MCF 10A (cell line): ENCODE measurements around the gene SELENOI. TPM values are rescaled to one million over a fixed set of nuclear protein-coding genes. Genes with fewer than 3 reads are reported as not detected.

ENCODE experiments used
- BruUV-seq: library from RNA; stranded (reverse); fragments of 400-500 nt; replicated peaks from 2 replicates; lab custom pipeline; 2021; lab: Mats Ljungman, UMichigan
- CTCF ChIA-PET: fragments of 300-600 bp; sonication (Branson Sonifier 250); formaldehyde crosslinking; extraction: SDS; loops from one replicate; lab custom pipeline; 2021; ENCODE audit warnings: antibody characterized with exemption, inconsistent platforms; lab: Yijun Ruan, JAX
- POLR2A ChIA-PET: fragments of 300-600, 350-650 bp; sonication (Branson Sonifier 250); formaldehyde crosslinking; extraction: SDS; loops from one replicate; lab custom pipeline; 2020; ENCODE audit warnings: antibody characterized with exemption, inconsistent platforms; lab: Yijun Ruan, JAX
- DNase-seq: peaks from one replicate; pipeline ENCODE4 v3.0.0-alpha.2; 2018; ENCODE audit not compliant: unreplicated experiment
- H3K27ac Mint-ChIP-seq: one replicate; pipeline ENCODE4 v1.8.0; 2022; ENCODE audit warnings: mild to moderate bottlenecking, low read depth, mixed read lengths; ENCODE audit not compliant: unreplicated experiment
- H3K27me3 Mint-ChIP-seq: one replicate; pipeline ENCODE4 v1.8.0; 2022; ENCODE audit warnings: mixed read lengths; ENCODE audit not compliant: insufficient read depth, unreplicated experiment
- H3K36me3 Mint-ChIP-seq: one replicate; pipeline ENCODE4 v1.8.0; 2022; ENCODE audit warnings: mild to moderate bottlenecking, moderate library complexity, mixed read lengths; ENCODE audit not compliant: insufficient read depth, unreplicated experiment
- H3K4me1 Mint-ChIP-seq: one replicate; pipeline ENCODE4 v1.8.0; 2022; ENCODE audit warnings: mixed read lengths; ENCODE audit not compliant: insufficient read depth, unreplicated experiment
- H3K4me3 Mint-ChIP-seq: one replicate; pipeline ENCODE4 v1.8.0; 2022; ENCODE audit warnings: mild to moderate bottlenecking, moderate library complexity, mixed read lengths; ENCODE audit not compliant: unreplicated experiment
- H3K9me3 Mint-ChIP-seq: one replicate; pipeline ENCODE4 v1.8.0; 2022; ENCODE audit warnings: mixed read lengths; ENCODE audit not compliant: unreplicated experiment
- CTCF ChIP-seq: fragments of 200-600 bp; IDR thresholded peaks from one replicate; pipeline ENCODE4 v1.8.0; 2022; ENCODE audit warnings: antibody characterized with exemption, mild to moderate bottlenecking; ENCODE audit not compliant: unreplicated experiment
- intact Hi-C: fragments of 100-400 bp; cut with micrococcal nuclease; formaldehyde crosslinking; loops from 2 replicates; pipeline ENCODE4 v1.14.1; 2022
- total RNA-seq: library from RNA; stranded (reverse); gene quantifications from 2 replicates; pipeline ENCODE4 v1.2.3, GENCODE V29; 2022

SELENOI gene
- total RNA-seq, 1 experiment from 2014 or later = 51.0 TPM

DNA sequence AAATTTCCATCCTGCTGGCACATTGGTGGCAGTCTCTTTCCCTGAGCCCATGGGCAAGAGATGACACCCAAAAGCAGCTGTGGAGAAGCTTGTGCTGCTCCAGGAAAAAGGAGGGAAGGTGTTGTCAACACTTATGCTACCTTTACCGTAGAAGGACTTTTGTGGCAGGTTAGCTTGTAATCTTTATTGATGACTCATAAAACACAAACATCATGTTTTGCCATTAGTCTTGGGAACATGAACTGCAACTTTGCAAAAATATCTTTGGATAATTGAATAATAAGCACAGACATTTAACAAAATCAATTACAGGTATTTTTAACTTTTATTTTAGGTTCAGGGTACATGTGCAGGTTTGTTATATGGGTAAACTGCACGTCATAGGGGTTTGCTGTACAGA lies 89.2 kb downstream of the SELENOI start:
- Mint-ChIP-seq H3K4me3 (no peak overlapping the region), H3K36me3 (peaks cover 5% of the 10 kb centered on the region), H3K27me3 (peaks cover 11% of the 10 kb centered on the region), H3K4me1 (no peaks in the 10 kb centered on the region), H3K27ac (no peak overlapping the region), H3K9me3 (no peaks in the 10 kb centered on the region)
- ChIA-PET CTCF (interaction anchor here (0.7 kb wide), 1 partner anchor 35 kb away, joined by 3 read pairs; no protein-coding TSS in a partner anchor), POLR2A (no interaction called here)
- intact Hi-C loops = no loop called here
- TF ChIP-seq CTCF = no peak
- no TSS peak for BruUV-seq
- no peak for DNase-seq

DNA sequence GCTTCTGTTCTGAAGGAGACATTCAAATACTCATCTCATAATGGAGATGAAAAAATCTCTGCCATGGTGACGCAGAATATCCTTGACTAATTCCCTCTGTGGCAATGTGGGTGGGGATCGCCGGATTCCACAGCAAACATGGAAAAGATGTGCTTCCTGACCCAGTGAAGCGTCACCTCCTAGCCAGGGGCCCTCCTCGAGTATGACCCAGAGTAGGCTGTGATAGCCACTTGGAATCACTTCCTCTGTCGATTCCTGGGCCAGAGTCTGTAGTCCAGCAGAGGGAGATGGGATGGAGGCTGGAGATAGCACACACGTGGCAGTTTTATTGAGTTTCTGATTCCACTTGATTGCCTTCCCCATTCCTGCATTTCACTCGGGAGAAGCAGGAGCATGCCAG lies 92.6 kb downstream of the SELENOI start:
- no TSS peak for BruUV-seq
- Mint-ChIP-seq H3K4me3 (no peak overlapping the region), H3K9me3 (no peaks in the 10 kb centered on the region), H3K4me1 (no peaks in the 10 kb centered on the region), H3K27ac (no peak overlapping the region), H3K36me3 (peaks cover 5% of the 10 kb centered on the region), H3K27me3 (peaks cover 11% of the 10 kb centered on the region)
- ChIA-PET POLR2A (no interaction called here), CTCF (interaction anchor here (0.6 kb wide), 1 partner anchor 294 kb away, joined by 3 read pairs; no protein-coding TSS in a partner anchor)
- no peak for TF ChIP-seq CTCF
- intact Hi-C loops = no loop called here
- DNase-seq = no peak

- H3K27ac Mint-ChIP-seq = no peak overlapping the region
These were observed 93.0 kb downstream of the SELENOI start for GRCh38 chr2:26438926-26439325.

GRCh38 chr2:26442301-26442700 lies 96.4 kb downstream of the SELENOI start:
- peaks cover 11% of the 10 kb centered on the region for H3K27me3 Mint-ChIP-seq
- H3K27ac Mint-ChIP-seq = no peak overlapping the region
- DNase-seq = no peak
- H3K4me1 Mint-ChIP-seq = no peaks in the 10 kb centered on the region
- H3K36me3 Mint-ChIP-seq = peaks cover 5% of the 10 kb centered on the region
- H3K4me3 Mint-ChIP-seq = no peak overlapping the region
- POLR2A ChIA-PET = interaction anchor here (0.7 to 0.8 kb wide), 2 partner anchors 8 to 17 kb away, joined by 3 to 5 read pairs; no protein-coding TSS in a partner anchor
- intact Hi-C loops = no loop called here
- H3K9me3 Mint-ChIP-seq = no peaks in the 10 kb centered on the region
- TF ChIP-seq CTCF = no peak
- CTCF ChIA-PET = no interaction called here
- no TSS peak for BruUV-seq

More at GRCh38 chr2:26438926-26439325, 93.0 kb downstream of the SELENOI start:
- ChIA-PET POLR2A (no interaction called here), CTCF (interaction anchor here (0.5 to 0.6 kb wide), 2 partner anchors 76 to 778 kb away, joined by 3 read pairs; no protein-coding TSS in a partner anchor)
- Mint-ChIP-seq H3K36me3 (peaks cover 5% of the 10 kb centered on the region), H3K4me3 (no peak overlapping the region), H3K27me3 (peaks cover 11% of the 10 kb centered on the region), H3K4me1 (no peaks in the 10 kb centered on the region), H3K9me3 (no peaks in the 10 kb centered on the region)
- no peak for DNase-seq
- TF ChIP-seq CTCF = no peak
- intact Hi-C loops = no loop called here
- BruUV-seq = no TSS peak
